Natural killer cell (primary cell): ENCODE measurements around the gene STXBP1. TPM values are rescaled to one million over a fixed set of nuclear protein-coding genes. Genes with fewer than 3 reads are reported as not detected.
A peak's percentile ranks its signal among the peaks of the same experiment; 100 is the strongest.

ENCODE experiments used
- ATAC-seq, 3 donors: fragments of 150-1000 bp in 2 of 3; fragments of 200-7000 bp in 1 of 3; cut with Tn5 transposase; 1 replicate in 1 of 3; 2 replicates in 2 of 3; pipeline ENCODE4 v1.10.0; 2021; ENCODE audit warnings: mild to moderate bottlenecking in 2 of 3, moderate library complexity in 2 of 3
- DNase-seq, 2 donors: peaks; one replicate each; pipeline versions ENCODE4 v3.0.0 to v3.0.0-alpha.2; 2013 to 2021; ENCODE audit warnings: mixed read lengths in 1 of 2
- H3K27ac ChIP-seq: one replicate; pipeline ENCODE4 v1.5.1; 2013; ENCODE audit warnings: mild to moderate bottlenecking, low read length
- H3K27me3 ChIP-seq: one replicate; pipeline ENCODE4 v1.6.1; 2013; ENCODE audit warnings: low read length; ENCODE audit not compliant: control insufficient read depth, insufficient read depth
- H3K36me3 ChIP-seq: one replicate; pipeline ENCODE4 v1.6.1; 2013; ENCODE audit warnings: low read length; ENCODE audit not compliant: control insufficient read depth, insufficient read depth
- H3K4me1 ChIP-seq: one replicate; pipeline ENCODE4 v1.6.1; 2013; ENCODE audit warnings: low read length; ENCODE audit not compliant: control insufficient read depth, insufficient read depth
- H3K4me3 ChIP-seq: one replicate; pipeline ENCODE4 v1.5.1; 2013; ENCODE audit warnings: low read length
- H3K9me3 ChIP-seq: one replicate; pipeline ENCODE4 v1.6.1; 2013; ENCODE audit warnings: low read length; ENCODE audit not compliant: control insufficient read depth, insufficient read depth
- H3K27ac Mint-ChIP-seq, 2 donors: one replicate each; pipeline ENCODE4 v1.8.0; 2022; ENCODE audit warnings: mild to moderate bottlenecking in 2 of 2, mixed read lengths in 2 of 2, moderate library complexity in 1 of 2
- H3K27me3 Mint-ChIP-seq, 2 donors: one replicate each; pipeline ENCODE4 v1.8.0; 2022; ENCODE audit warnings: low read depth in 2 of 2, mixed read lengths in 2 of 2
- H3K36me3 Mint-ChIP-seq: one replicate; pipeline ENCODE4 v1.8.0; 2022; ENCODE audit warnings: mixed read lengths
- H3K4me1 Mint-ChIP-seq, 2 donors: one replicate each; pipeline ENCODE4 v1.8.0; 2022; ENCODE audit warnings: mixed read lengths in 2 of 2
- H3K4me3 Mint-ChIP-seq: one replicate; pipeline ENCODE4 v1.8.0; 2022; ENCODE audit warnings: mild to moderate bottlenecking, moderate library complexity, mixed read lengths
- H3K9me3 Mint-ChIP-seq, 2 donors: one replicate each; pipeline ENCODE4 v1.8.0; 2022; ENCODE audit warnings: mixed read lengths in 2 of 2
- WGBS: methylation state at CpG from one replicate; pipeline ENCODE4 v1.1.7; 2013; ENCODE audit warnings: missing lambda C conversion rate; ENCODE audit not compliant: insufficient coverage; 5-methylcytosine and 5-hydroxymethylcytosine counted together
- intact Hi-C: fragments of 100-400 bp; cut with micrococcal nuclease; formaldehyde crosslinking; loops from one replicate; pipeline ENCODE4 v1.14.2; 2022
- total RNA-seq, 4 donors: library from RNA; stranded (reverse); fragments of 120-200 nt in 1 of 4; gene quantifications; one replicate each; pipeline versions ENCODE4 v1.2.3 to v1.2.4, GENCODE V29; 2013 to 2022
- TF ChIP-seq, protein P1 (sequence below): fragments of 200-600 bp; IDR thresholded peaks from one replicate; pipeline ENCODE4 v1.8.0; 2022; ENCODE audit warnings: antibody characterized with exemption

STXBP1 gene
- 1 to 10 TPM in 2 of 3 donors, under 1 TPM in 1; 0.97 to 1.8 (median 1.6) TPM for total RNA-seq
- total RNA-seq (2013): 0.68 TPM

DNA sequence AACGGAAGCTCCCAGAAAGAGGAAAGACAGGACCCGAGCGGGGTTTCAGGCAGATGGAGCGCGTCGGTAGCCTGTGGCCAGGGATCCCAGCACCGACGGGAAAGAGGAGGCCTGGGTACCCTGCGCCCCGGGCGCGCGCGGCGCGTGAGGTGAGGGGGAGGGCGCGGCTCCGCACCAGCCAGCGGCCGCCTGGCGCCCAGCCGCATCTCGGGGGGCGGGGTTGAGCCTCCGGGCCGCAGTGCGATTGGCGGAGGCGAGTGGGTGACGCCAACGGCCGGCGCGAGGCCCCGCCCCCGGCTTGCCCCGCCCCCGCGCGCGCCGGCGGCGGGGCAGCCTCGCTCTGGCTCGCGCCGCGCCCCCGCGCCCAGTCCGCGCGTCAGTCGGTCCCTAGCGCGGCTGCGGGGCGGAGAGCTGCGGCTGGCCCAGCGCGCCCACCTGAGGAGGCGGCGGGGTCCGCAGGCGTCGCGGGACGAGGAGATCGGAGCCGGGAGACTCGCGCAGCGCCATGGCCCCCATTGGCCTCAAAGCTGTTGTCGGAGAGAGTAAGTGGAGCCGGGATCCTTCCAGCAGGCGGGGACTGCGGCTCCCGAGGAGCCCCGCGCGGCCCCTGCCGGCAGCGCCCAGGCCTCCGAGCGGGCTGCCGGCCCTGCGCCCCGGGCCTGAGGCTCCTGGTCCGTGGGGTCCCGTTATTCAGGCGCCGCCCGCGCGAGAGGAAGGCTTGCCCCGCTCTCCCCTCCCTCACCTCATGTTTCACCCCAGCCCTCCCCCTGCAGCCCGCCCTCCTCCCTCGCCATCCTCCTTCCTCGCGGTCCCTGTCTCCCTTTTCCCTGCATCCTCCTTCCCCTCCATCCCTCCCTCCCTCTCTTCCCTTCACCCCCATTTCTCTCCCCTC, at the start of gene STXBP1:
TSS of gene STXBP1 (plus strand) at position 379 of the 892 bp plus-strand sequence. CDS start at position 506, 127 bp downstream.
- peak; percentile 87 to 93 for DNase-seq
- Histone ChIP-seq H3K4me1 (peaks cover 32% of the 10 kb centered on the region), H3K4me3 (peak within 1 kb of the TSS; percentile 66), H3K9me3 (no peaks in the 10 kb centered on the region), H3K27me3 (peaks cover 27% of the 10 kb centered on the region), H3K36me3 (no peaks in the 10 kb centered on the region), H3K27ac (no peak within 1 kb of the TSS)
- no peaks in the 10 kb centered on the region for H3K36me3 Mint-ChIP-seq
- peak; percentile 92 to 95 (median 93) for ATAC-seq
- peak within 1 kb of the TSS; percentile 73 to 77 for H3K27ac Mint-ChIP-seq
- WGBS: under 1% methylated on average over 102 of the region's 102 CpGs
- peak within 1 kb of the TSS; percentile 98 for H3K4me3 Mint-ChIP-seq
- TF ChIP-seq, protein P1, sequence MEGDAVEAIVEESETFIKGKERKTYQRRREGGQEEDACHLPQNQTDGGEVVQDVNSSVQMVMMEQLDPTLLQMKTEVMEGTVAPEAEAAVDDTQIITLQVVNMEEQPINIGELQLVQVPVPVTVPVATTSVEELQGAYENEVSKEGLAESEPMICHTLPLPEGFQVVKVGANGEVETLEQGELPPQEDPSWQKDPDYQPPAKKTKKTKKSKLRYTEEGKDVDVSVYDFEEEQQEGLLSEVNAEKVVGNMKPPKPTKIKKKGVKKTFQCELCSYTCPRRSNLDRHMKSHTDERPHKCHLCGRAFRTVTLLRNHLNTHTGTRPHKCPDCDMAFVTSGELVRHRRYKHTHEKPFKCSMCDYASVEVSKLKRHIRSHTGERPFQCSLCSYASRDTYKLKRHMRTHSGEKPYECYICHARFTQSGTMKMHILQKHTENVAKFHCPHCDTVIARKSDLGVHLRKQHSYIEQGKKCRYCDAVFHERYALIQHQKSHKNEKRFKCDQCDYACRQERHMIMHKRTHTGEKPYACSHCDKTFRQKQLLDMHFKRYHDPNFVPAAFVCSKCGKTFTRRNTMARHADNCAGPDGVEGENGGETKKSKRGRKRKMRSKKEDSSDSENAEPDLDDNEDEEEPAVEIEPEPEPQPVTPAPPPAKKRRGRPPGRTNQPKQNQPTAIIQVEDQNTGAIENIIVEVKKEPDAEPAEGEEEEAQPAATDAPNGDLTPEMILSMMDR: no peak
- intact Hi-C loops: loop anchor here (10.0 kb wide), 1 partner anchor 123 kb away; the partner anchor contains the start of gene TOR2A
- peaks cover 38 to 54% of the 10 kb centered on the region in 2 donors for H3K27me3 Mint-ChIP-seq
- no peaks in the 10 kb centered on the region for H3K9me3 Mint-ChIP-seq
- peaks cover 27 to 37% of the 10 kb centered on the region in 2 donors for H3K4me1 Mint-ChIP-seq

DNA sequence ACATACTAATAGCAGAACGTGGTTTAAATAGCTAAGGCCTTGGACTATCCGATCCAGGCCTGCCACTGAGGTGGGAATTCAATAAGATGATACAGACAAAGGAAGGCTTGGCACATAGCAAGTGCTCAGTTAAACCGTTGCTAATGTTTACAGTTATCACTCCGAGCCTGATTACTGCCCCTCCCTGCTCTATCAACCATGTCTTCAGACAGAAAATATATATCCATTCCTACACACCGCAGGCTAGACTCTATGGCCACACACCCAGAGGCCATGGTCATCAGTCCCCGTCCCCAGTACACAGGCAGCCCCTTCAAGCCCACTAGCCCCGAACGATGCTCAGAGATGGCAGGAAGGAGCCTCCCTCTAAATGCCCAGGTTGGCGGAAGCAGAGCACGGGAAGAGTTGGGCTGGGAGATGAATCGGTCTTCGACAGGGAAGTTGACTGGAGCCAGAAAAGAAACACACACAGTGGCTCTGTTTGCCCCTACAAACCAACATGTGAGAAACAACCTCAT, 49.7 kb upstream of the STXBP1 start:
- Histone ChIP-seq H3K4me1 (peaks cover 27% of the 10 kb centered on the region), H3K36me3 (no peaks in the 10 kb centered on the region), H3K4me3 (no peak overlapping the region), H3K9me3 (no peaks in the 10 kb centered on the region), H3K27ac (no peak overlapping the region), H3K27me3 (no peaks in the 10 kb centered on the region)
- 92% methylated on average over 12 of the region's 12 CpGs for WGBS
- H3K27ac Mint-ChIP-seq: no peak overlapping the region
- no peaks in the 10 kb centered on the region for H3K36me3 Mint-ChIP-seq
- TF ChIP-seq, protein P1: no peak
- no peak for DNase-seq
- no peak overlapping the region for H3K4me3 Mint-ChIP-seq
- peaks cover 0 to 3% of the 10 kb centered on the region in 2 donors for H3K27me3 Mint-ChIP-seq
- H3K4me1 Mint-ChIP-seq: peaks cover 5 to 38% of the 10 kb centered on the region in 2 donors
- ATAC-seq: no peak
- intact Hi-C loops: no loop called here
- H3K9me3 Mint-ChIP-seq: no peaks in the 10 kb centered on the region

DNA sequence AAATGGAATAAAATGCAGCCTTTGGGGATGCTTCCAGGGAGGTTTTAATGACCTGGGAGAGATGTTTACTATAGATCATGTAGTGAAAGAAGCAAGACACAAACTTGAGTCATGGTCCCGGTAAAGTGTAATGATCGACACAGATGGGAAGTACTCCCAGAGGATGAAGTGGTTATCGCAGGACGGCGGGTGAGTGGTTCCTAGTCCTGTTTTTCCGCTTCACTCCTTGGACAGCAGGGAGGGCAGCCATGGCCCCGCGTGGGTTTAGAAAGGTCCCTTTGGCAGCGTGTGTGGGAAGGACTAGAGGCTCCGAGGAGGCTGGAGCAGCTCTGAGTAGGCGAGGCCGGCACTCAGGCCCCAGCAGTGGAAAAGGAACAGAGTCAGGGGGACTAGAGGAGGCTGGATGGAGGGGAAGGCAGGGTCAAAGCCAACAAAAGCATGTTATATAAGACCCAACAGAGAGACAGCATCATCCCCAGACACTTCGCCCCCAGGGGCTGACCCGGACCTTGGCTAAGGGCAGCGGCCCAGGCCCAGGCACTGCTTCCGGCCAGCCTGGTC, 49.2 kb upstream of the STXBP1 start:
- no peaks in the 10 kb centered on the region for H3K27me3 ChIP-seq
- H3K4me1 ChIP-seq: peaks cover 26% of the 10 kb centered on the region
- WGBS: 96% methylated on average over 16 of the region's 16 CpGs

More for the DNA sequence above, 49.2 kb upstream of the STXBP1 start:
- Histone ChIP-seq H3K36me3 (no peaks in the 10 kb centered on the region), H3K4me3 (no peak overlapping the region), H3K9me3 (no peaks in the 10 kb centered on the region), H3K27ac (no peak overlapping the region)
- Mint-ChIP-seq H3K9me3 (no peaks in the 10 kb centered on the region), H3K4me3 (no peak overlapping the region), H3K36me3 (no peaks in the 10 kb centered on the region), H3K27ac (no peak overlapping the region), H3K27me3 (peaks cover 0 to 3% of the 10 kb centered on the region in 2 donors), H3K4me1 (peaks cover 5 to 40% of the 10 kb centered on the region in 2 donors)
- TF ChIP-seq, protein P1: no peak
- intact Hi-C loops: no loop called here
- ATAC-seq (no peak), DNase-seq (no peak)
